Adrenal gland (tissue), 5 donors: ENCODE measurements around the gene MT1F.
A peak's percentile ranks its signal among the peaks of the same experiment; 100 is the strongest.

Experiments
- POLR2A ChIP-seq, 2 donors: fragments of 450-650 bp; IDR thresholded peaks; one replicate each; pipeline ENCODE4 v1.6.1; 2017; ENCODE audit warnings: antibody characterized with exemption in 2 of 2, mild to moderate bottlenecking in 2 of 2, moderate library complexity in 1 of 2
- TF ChIP-seq, protein P1 (sequence below), 6 experiments: fragments of 450-650 bp in 4 of 6; fragments of 200-600 bp in 2 of 6; sonication (generic) in 1 of 6; IDR thresholded peaks; 1 replicate in 5 of 6; 2 replicates in 1 of 6; pipeline versions ENCODE4 v1.5.1 to v1.8.0; 2016 to 2021; ENCODE audit warnings: antibody characterized with exemption in 6 of 6, mild to moderate bottlenecking in 2 of 6, moderate library complexity in 1 of 6
- donor health status: DM: no; HTN: no; CAD: no.

DNA sequence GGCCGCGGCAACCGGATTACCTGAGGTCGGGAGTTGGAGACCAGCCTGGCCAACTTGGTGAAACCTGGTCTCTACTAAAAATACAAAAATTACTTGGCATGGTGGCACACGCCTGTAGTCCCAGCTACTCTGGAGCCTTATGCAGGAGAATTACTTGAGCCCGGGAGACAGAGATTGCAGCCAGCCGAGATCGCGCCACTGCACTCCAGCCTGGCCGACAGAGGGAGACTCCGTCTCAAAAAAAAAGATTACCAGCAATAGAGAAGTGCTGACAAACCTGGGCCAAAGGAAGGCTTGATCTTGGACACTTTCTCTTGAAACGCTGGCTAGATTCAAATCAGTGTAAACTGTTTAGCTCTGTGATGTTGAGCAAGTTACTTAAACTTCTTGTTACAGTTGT is 16.2 kb downstream of the MT1F start:
- TF ChIP-seq, protein P1, sequence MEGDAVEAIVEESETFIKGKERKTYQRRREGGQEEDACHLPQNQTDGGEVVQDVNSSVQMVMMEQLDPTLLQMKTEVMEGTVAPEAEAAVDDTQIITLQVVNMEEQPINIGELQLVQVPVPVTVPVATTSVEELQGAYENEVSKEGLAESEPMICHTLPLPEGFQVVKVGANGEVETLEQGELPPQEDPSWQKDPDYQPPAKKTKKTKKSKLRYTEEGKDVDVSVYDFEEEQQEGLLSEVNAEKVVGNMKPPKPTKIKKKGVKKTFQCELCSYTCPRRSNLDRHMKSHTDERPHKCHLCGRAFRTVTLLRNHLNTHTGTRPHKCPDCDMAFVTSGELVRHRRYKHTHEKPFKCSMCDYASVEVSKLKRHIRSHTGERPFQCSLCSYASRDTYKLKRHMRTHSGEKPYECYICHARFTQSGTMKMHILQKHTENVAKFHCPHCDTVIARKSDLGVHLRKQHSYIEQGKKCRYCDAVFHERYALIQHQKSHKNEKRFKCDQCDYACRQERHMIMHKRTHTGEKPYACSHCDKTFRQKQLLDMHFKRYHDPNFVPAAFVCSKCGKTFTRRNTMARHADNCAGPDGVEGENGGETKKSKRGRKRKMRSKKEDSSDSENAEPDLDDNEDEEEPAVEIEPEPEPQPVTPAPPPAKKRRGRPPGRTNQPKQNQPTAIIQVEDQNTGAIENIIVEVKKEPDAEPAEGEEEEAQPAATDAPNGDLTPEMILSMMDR (IDR thresholded peaks at IDR 0.05): peak; percentile 33 to 70 (median 62)
- no peak for TF ChIP-seq POLR2A (IDR thresholded peaks at IDR 0.05)
